Esophagus squamous epithelium (tissue), 5 donors: ENCODE data around the gene PANX3. TPM values are rescaled to one million over a fixed set of nuclear protein-coding genes. Genes with fewer than 3 reads are reported as not detected.
"Not testable (repeated sequence)": the region's sequence is repeated elsewhere in the genome, so short reads cannot be mapped to it uniquely, and the experiment has no call there.

Experiments used
- DNase-seq: peaks from one replicate; lab custom pipeline; 2025; lab: John Stamatoyannopoulos, UW
- H3K27ac ChIP-seq, 4 donors: fragments of 200-600 bp; sonication (generic); one replicate each; pipeline ENCODE4 v1.5.1; 2016 to 2019; ENCODE audit warnings: mild to moderate bottlenecking in 1 of 4
- H3K27me3 ChIP-seq, 4 donors: fragments of 200-600 bp; sonication (generic); 1 replicate in 3 of 4; 2 replicates in 1 of 4; pipeline versions ENCODE4 v1.5.1 to v1.6.0; 2017 to 2021; ENCODE audit warnings: antibody characterized with exemption in 1 of 4
- H3K36me3 ChIP-seq, 3 donors: fragments of 200-600 bp; sonication (generic); one replicate each; pipeline ENCODE4 v1.5.1; 2016 to 2019
- H3K4me1 ChIP-seq, 3 donors: fragments of 200-600 bp; sonication (generic); one replicate each; pipeline ENCODE4 v1.5.1; 2017 to 2019
- H3K4me3 ChIP-seq, 4 donors: fragments of 200-600 bp; sonication (generic); 1 replicate in 3 of 4; 2 replicates in 1 of 4; pipeline ENCODE4 v1.5.1; 2016 to 2019; ENCODE audit warnings: mild to moderate bottlenecking in 2 of 4, moderate library complexity in 1 of 4
- H3K9me3 ChIP-seq, 3 donors: fragments of 200-600 bp; sonication (generic); one replicate each; pipeline ENCODE4 v1.5.1; 2016 to 2019
- CTCF ChIP-seq, 6 experiments: fragments of 450-650 bp in 4 of 6; fragments of 200-600 bp in 2 of 6; sonication (generic) in 2 of 6; IDR thresholded peaks; one replicate each; pipeline ENCODE4 v1.5.1; 2016 to 2019; ENCODE audit warnings: antibody characterized with exemption in 6 of 6, mild to moderate bottlenecking in 4 of 6, moderate library complexity in 4 of 6
- POLR2A ChIP-seq, 4 donors: fragments of 450-650 bp; IDR thresholded peaks; one replicate each; pipeline ENCODE4 v1.6.1; 2017; ENCODE audit warnings: antibody characterized with exemption in 4 of 4, mild to moderate bottlenecking in 4 of 4, moderate library complexity in 3 of 4
- WGBS, 2 donors: methylation state at CpG; one replicate each; pipeline ENCODE4 v1.1.5; 2018; 5-methylcytosine and 5-hydroxymethylcytosine counted together
- intact Hi-C: fragments of 100-400 bp; cut with DNase I; formaldehyde crosslinking; loops from one replicate; pipeline ENCODE4 v1.15.0; 2022
- total RNA-seq, 4 donors: library from RNA; depleted of rRNA; stranded (reverse); fragments of >200 nt; gene quantifications; one replicate each; pipeline ENCODE4 v1.1.0, GENCODE V29; 2016
- donor health status: DM: yes; HTN: yes; CAD: no.

Gene PANX3
- total RNA-seq, 4 donors from 2014 or later, result not detected

GRCh38 chr11:124602193-124602592 lies 9.0 kb upstream of the PANX3 start:
- intact Hi-C loops, result no loop called here

GRCh38 chr11:124602723-124603122 lies 8.5 kb upstream of the PANX3 start:
- intact Hi-C loops, H3K27me3 ChIP-seq: not testable (repeated sequence)
- WGBS, 2 donors, result 52 to 68% methylated on average over 3 of the region's 3 CpGs

More at GRCh38 chr11:124602193-124602592, 9.0 kb upstream of the PANX3 start:
- H3K4me3 ChIP-seq, result no peak overlapping the region
- H3K27me3 ChIP-seq, result peaks cover 0 to 5% (median 0%) of the 10 kb centered on the region in 4 donors
- TF ChIP-seq CTCF (IDR thresholded peaks at IDR 0.05) (no peak), POLR2A (IDR thresholded peaks at IDR 0.05) (no peak)
- no peak for DNase-seq
- H3K27ac ChIP-seq, result no peak overlapping the region
- WGBS, 2 donors, result 82 to 84% methylated on average over 2 to 3 of the region's 3 CpGs
- no peaks in the 10 kb centered on the region for H3K9me3 ChIP-seq
- H3K4me1 ChIP-seq, result no peaks in the 10 kb centered on the region
- no peaks in the 10 kb centered on the region for H3K36me3 ChIP-seq

DNA sequence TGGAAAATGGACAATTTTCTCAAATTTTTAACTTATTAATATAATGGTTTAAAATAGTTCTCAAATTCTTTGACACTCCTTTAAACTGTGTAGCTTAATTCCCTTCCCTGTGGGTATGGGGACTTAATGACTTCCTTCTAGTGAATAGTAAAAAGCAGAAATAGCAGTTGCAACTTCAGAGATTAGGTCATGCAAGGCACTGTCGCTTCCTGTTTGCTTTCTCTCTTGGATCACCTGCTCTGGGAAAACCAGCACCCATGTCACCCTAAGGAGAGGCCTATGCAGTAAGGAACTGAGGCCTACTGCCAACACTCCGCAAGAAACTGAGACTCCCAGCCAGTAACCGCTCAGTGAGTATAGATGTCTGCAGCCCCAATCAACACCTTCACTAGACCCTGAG lies 5.5 kb upstream of the PANX3 start:
- no peaks in the 10 kb centered on the region for H3K9me3 ChIP-seq
- no peaks in the 10 kb centered on the region for H3K36me3 ChIP-seq
- H3K4me3 ChIP-seq, result no peak overlapping the region
- 76 to 84% methylated on average over 3 of the region's 3 CpGs for WGBS, 2 donors
- H3K4me1 ChIP-seq, result no peaks in the 10 kb centered on the region
- TF ChIP-seq POLR2A (IDR thresholded peaks at IDR 0.05) (no peak), CTCF (IDR thresholded peaks at IDR 0.05) (no peak)
- H3K27me3 ChIP-seq, result no peaks in the 10 kb centered on the region
- DNase-seq, result no peak
- intact Hi-C loops, result no loop called here
- H3K27ac ChIP-seq, result no peak overlapping the region

More at GRCh38 chr11:124602723-124603122, 8.5 kb upstream of the PANX3 start:
- DNase-seq, H3K4me1 ChIP-seq, H3K9me3 ChIP-seq, H3K4me3 ChIP-seq, H3K27ac ChIP-seq, H3K36me3 ChIP-seq: not testable (repeated sequence)

DNA sequence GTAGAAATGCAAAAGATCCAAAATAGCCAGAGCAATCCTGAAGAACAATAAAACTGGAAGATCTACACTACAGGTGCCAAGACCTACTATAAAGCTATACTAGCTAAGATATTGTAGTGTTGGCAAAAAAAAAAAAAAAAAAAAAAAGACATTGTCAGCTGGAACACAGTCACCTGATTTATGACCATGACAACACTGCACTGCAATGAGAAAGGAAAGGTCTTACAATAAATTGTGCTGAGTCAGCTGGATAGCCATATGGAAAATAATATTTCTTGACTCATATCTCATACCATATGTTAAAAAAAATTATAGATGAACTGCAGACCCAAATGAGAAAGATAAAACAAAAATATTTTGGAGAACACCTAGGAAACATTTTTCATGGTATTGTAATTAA lies 3.1 kb upstream of the PANX3 start:
- H3K27ac ChIP-seq, result no peak overlapping the region
- H3K36me3 ChIP-seq, result no peaks in the 10 kb centered on the region
- H3K4me3 ChIP-seq, result no peak overlapping the region
- H3K27me3 ChIP-seq, result peaks cover 0 to 8% (median 0%) of the 10 kb centered on the region in 4 donors
- no peak for DNase-seq
- no peaks in the 10 kb centered on the region for H3K9me3 ChIP-seq
- H3K4me1 ChIP-seq, result no peaks in the 10 kb centered on the region
- intact Hi-C loops, result no loop called here
- no peak for TF ChIP-seq CTCF (IDR thresholded peaks at IDR 0.05)
- no peak for TF ChIP-seq POLR2A (IDR thresholded peaks at IDR 0.05)

DNA sequence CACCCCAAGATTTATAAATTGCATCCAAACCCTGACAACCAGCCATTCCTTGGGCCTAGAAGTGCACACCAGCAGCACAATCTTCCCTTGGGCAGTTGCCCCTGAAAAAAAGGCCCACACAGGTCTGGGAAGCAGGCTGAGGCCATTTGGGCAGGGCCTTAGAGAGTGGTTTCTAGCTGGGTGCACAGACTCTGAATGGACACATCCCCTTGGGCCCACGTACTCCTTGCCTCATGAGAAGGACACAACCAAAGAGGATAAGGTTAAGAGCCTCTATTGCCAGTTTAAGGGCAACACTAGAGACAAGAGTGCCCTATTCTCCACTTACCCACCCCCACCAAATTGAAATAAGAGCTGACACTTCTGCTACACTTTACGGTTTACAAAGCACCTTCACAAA lies 933 bp upstream of the PANX3 start:
- Histone ChIP-seq H3K4me3 (no peak overlapping the region), H3K36me3 (no peaks in the 10 kb centered on the region), H3K4me1 (no peaks in the 10 kb centered on the region), H3K27ac (no peak overlapping the region), H3K9me3 (no peaks in the 10 kb centered on the region), H3K27me3 (peaks cover 0 to 29% (median 0%) of the 10 kb centered on the region in 4 donors)
- WGBS, 2 donors, result 78 to 94% methylated on average over 2 of the region's 2 CpGs
- TF ChIP-seq POLR2A (IDR thresholded peaks at IDR 0.05) (no peak), CTCF (IDR thresholded peaks at IDR 0.05) (no peak)
- no peak for DNase-seq
- intact Hi-C loops, result no loop called here

- Histone ChIP-seq H3K36me3 (no peaks in the 10 kb centered on the region), H3K4me1 (no peaks in the 10 kb centered on the region), H3K27ac (no peak overlapping the region), H3K27me3 (peaks cover 0 to 39% (median 0%) of the 10 kb centered on the region in 4 donors), H3K4me3 (no peak overlapping the region), H3K9me3 (no peaks in the 10 kb centered on the region)
- intact Hi-C loops, result no loop called here
- TF ChIP-seq POLR2A (IDR thresholded peaks at IDR 0.05) (no peak), CTCF (IDR thresholded peaks at IDR 0.05) (no peak)
- no peak for DNase-seq
- WGBS, 2 donors, result 44 to 62% methylated on average over 3 of the region's 3 CpGs
Observed at GRCh38 chr11:124612045-124612444, 817 bp downstream of the PANX3 start.
